Kidney epithelial cell (primary cell): Measurements from ENCODE around the gene RFTN1. TPM values are rescaled to one million over a fixed set of nuclear protein-coding genes. Genes with fewer than 3 reads are reported as not detected.

Experiments used
- DNase-seq: peaks from one replicate; pipeline ENCODE4 v3.0.0-alpha.2; 2010; ENCODE audit warnings: low read depth
- H3K27me3 ChIP-seq: 2 replicates; pipeline ENCODE4 v1.6.0; 2011; ENCODE audit warnings: low read length; ENCODE audit not compliant: control insufficient read depth, insufficient read depth
- H3K36me3 ChIP-seq: 2 replicates; pipeline ENCODE4 v1.5.1; 2011; ENCODE audit warnings: low read length; ENCODE audit not compliant: control insufficient read depth, insufficient read depth
- H3K4me3 ChIP-seq: 2 replicates; pipeline ENCODE4 v1.5.1; 2011; ENCODE audit warnings: low read depth, mild to moderate bottlenecking, control low read depth, low read length
- total RNA-seq: library from RNA; depleted of rRNA; stranded (reverse); fragments of >200 nt; gene quantifications from 2 replicates; pipeline ENCODE4 v1.2.3, GENCODE V29; 2015
- TF ChIP-seq, protein P1 (sequence below): IDR thresholded peaks from 2 replicates; pipeline ENCODE4 v1.5.1; 2011; ENCODE audit warnings: mild to moderate bottlenecking, moderate library complexity, low read length, control low read depth, inconsistent platforms; ENCODE audit not compliant: insufficient read depth, poor library complexity, severe bottlenecking

RFTN1 gene
- total RNA-seq, 1 donor from 2014 or later: 50.7 TPM

DNA sequence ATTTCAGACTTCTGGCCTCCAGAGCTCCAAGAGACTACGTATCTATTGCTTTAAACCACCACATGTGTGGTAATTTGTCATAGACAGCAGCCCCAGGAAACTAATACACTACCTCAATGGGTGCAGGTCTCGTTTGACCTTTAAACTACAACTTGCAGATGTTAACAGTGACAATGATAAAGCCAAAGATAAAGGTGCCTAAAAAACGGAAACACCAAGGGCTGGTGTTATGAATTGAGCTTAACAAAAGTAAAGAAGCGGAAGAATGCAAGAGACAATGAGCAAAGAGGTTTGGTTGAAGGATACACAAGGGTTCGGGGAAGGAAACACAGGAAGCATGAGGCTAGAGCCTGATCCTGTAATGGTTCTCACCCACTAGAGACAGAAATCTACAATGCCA is 50.8 kb downstream of the RFTN1 start:
- Histone ChIP-seq H3K4me3 (no peak overlapping the region), H3K36me3 (no peaks in the 10 kb centered on the region), H3K27me3 (no peaks in the 10 kb centered on the region)
- TF ChIP-seq, protein P1, sequence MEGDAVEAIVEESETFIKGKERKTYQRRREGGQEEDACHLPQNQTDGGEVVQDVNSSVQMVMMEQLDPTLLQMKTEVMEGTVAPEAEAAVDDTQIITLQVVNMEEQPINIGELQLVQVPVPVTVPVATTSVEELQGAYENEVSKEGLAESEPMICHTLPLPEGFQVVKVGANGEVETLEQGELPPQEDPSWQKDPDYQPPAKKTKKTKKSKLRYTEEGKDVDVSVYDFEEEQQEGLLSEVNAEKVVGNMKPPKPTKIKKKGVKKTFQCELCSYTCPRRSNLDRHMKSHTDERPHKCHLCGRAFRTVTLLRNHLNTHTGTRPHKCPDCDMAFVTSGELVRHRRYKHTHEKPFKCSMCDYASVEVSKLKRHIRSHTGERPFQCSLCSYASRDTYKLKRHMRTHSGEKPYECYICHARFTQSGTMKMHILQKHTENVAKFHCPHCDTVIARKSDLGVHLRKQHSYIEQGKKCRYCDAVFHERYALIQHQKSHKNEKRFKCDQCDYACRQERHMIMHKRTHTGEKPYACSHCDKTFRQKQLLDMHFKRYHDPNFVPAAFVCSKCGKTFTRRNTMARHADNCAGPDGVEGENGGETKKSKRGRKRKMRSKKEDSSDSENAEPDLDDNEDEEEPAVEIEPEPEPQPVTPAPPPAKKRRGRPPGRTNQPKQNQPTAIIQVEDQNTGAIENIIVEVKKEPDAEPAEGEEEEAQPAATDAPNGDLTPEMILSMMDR: no peak
- DNase-seq: no peak

GRCh38 chr3:16461463-16462245 is 51.8 kb downstream of the RFTN1 start:
- H3K4me3 ChIP-seq: no peak overlapping the region
- TF ChIP-seq, protein P1: no peak
- no peaks in the 10 kb centered on the region for H3K27me3 ChIP-seq
- no peaks in the 10 kb centered on the region for H3K36me3 ChIP-seq
- DNase-seq: no peak

DNA sequence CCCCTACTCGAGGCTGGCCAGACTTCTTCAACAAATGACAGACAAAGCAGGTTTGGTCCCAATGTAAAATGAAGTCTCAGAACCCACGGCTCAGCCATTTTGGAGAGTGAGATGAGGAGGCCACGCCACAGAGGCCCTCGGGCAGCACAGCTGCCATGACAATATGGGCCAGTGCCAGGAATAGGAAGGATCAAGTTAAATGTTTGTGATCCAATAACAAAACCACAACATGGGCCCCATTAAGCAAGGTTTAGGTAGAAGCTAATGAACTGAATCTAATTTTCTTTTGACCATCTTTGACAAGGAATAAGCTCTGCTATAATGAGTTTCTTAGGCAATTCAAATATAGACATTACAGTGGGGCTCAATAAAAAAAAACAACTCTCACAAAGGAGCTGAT is 52.6 kb downstream of the RFTN1 start:
- Histone ChIP-seq H3K36me3 (no peaks in the 10 kb centered on the region), H3K27me3 (no peaks in the 10 kb centered on the region), H3K4me3 (no peak overlapping the region)
- DNase-seq: no peak
- TF ChIP-seq, protein P1: no peak

DNA sequence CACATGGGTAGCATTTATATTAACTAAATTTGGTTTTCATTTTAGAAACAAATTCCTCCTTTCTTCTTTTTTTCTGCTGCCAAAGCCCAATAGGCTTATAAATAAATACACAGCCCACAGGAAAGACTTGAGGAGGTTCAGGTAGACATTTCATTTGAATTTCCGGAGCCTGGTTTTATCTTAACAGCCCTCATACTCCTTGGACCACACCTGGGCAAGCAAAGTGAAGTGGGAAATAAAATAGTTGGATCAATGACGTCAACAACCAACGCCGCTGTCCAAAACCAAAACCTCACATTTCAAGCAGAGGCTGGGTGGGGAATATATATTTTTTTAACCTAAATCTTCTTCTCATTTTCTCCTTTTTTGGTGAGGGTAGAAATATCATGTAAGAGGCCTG is 53.2 kb downstream of the RFTN1 start:
- no peak for DNase-seq
- TF ChIP-seq, protein P1: no peak
- Histone ChIP-seq H3K4me3 (no peak overlapping the region), H3K27me3 (no peaks in the 10 kb centered on the region), H3K36me3 (no peaks in the 10 kb centered on the region)

- DNase-seq: peak; percentile 67
- TF ChIP-seq, protein P1: no peak
- H3K36me3 ChIP-seq: no peaks in the 10 kb centered on the region
- H3K27me3 ChIP-seq: no peaks in the 10 kb centered on the region
- H3K4me3 ChIP-seq: no peak overlapping the region
Measured at GRCh38 chr3:16456784-16457415, 56.6 kb downstream of the RFTN1 start.

DNA sequence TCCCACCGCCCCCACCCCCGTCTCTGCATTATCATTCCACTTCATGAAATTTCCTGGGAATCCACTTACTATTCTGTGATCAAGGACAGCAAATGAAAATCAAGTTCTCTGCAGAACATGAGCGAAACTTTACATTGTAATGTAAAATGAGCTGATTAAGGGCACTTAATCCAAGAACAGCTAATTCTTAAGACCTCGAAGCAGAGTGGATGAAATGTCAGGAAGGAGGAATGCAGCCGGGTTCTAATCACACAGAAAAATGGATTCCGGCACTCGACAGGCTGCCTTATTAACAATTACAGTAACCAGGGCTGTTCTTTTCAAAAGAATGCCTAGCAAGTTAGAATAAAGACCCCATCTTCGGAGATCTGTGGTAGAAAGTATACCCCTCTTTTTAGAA is 57.5 kb downstream of the RFTN1 start:
- no peak overlapping the region for H3K4me3 ChIP-seq

More for the DNA sequence above, 57.5 kb downstream of the RFTN1 start:
- Histone ChIP-seq H3K27me3 (no peaks in the 10 kb centered on the region), H3K36me3 (peaks cover 2% of the 10 kb centered on the region)
- DNase-seq: no peak
- TF ChIP-seq, protein P1: no peak
